Sigmoid colon (tissue), 4 donors: Measurements from ENCODE around the gene EGF.

ENCODE experiments used
- CTCF ChIP-seq, 4 experiments: fragments of 450-650 bp in 3 of 4; fragments of 200-600 bp in 1 of 4; IDR thresholded peaks; one replicate each; pipeline ENCODE4 v1.5.1; 2016 to 2019; ENCODE audit warnings: antibody characterized with exemption in 4 of 4, mild to moderate bottlenecking in 3 of 4, moderate library complexity in 2 of 4
- EP300 ChIP-seq, 4 donors: sonication (generic); formaldehyde crosslinking; IDR thresholded peaks; one replicate each; pipeline ENCODE4 v1.6.1; 2017; ENCODE audit warnings: antibody characterized with exemption in 4 of 4
- POLR2AphosphoS5 ChIP-seq, 4 donors: sonication (generic); formaldehyde crosslinking; IDR thresholded peaks; one replicate each; pipeline ENCODE4 v1.6.1; 2017; ENCODE audit warnings: antibody characterized with exemption in 4 of 4

DNA sequence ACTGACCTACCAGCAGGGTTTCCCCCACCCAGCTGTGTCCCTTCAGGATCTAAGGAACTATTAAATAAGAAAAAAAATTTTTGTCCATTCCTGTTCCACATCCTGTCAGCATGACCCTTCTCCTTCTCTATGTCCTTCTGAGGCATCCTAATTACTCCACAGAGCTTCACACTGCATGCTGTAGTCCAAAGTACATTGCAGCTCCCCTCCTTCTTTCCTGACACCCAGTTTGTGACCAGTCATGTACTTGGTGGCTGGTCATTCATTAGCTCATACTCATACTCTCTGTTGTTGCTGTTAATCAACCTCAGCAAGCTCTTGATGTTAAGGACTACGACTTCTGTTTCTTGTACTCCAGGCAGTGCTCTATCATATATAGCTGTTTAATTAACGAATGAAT, 2.4 kb upstream of the EGF start:
- no peak for TF ChIP-seq CTCF (IDR thresholded peaks at IDR 0.05)
- no peak for TF ChIP-seq EP300 (IDR thresholded peaks at IDR 0.05)
- no peak for TF ChIP-seq POLR2AphosphoS5 (IDR thresholded peaks at IDR 0.05)
